Measurements from ENCODE around the gene NBPF26.
"Not testable (repeated sequence)": the region's sequence is repeated elsewhere in the genome, so short reads cannot be mapped to it uniquely, and the experiment has no call there.

The NBPF26 gene

GRCh38 chr1:120723715-120724402 lies at the start of gene NBPF26:
NBPF26 (plus strand) TSS chr1:120723945.
- not testable (repeated sequence) for FAIRE-seq

GRCh38 chr1:120680106-120680819 lies 43.5 kb upstream of the NBPF26 start:
- not testable (repeated sequence) for FAIRE-seq

- FAIRE-seq, result not testable (repeated sequence)
Observed at GRCh38 chr1:120680938-120681337, 42.8 kb upstream of the NBPF26 start.

- not testable (repeated sequence) for FAIRE-seq
Observed at GRCh38 chr1:120684397-120684796, 39.3 kb upstream of the NBPF26 start.

- not testable (repeated sequence) for FAIRE-seq
Observed at GRCh38 chr1:120685622-120686021, 38.1 kb upstream of the NBPF26 start.

GRCh38 chr1:120687250-120687649 lies 36.5 kb upstream of the NBPF26 start:
- FAIRE-seq, result not testable (repeated sequence)

- not testable (repeated sequence) for FAIRE-seq
Observed at GRCh38 chr1:120700807-120701562, 22.8 kb upstream of the NBPF26 start.

GRCh38 chr1:120723358-120723714 lies 409 bp upstream of the NBPF26 start:
- not testable (repeated sequence) for FAIRE-seq

GRCh38 chr1:120724507-120724906 lies 762 bp downstream of the NBPF26 start:
- FAIRE-seq, result not testable (repeated sequence)

- not testable (repeated sequence) for FAIRE-seq
Observed at GRCh38 chr1:120728811-120729210, 5.1 kb downstream of the NBPF26 start.

GRCh38 chr1:120769090-120769489 lies 45.3 kb downstream of the NBPF26 start:
- not testable (repeated sequence) for FAIRE-seq

GRCh38 chr1:120805452-120805851 lies 81.7 kb downstream of the NBPF26 start:
- not testable (repeated sequence) for FAIRE-seq

GRCh38 chr1:120811822-120812221 lies 88.1 kb downstream of the NBPF26 start:
- not testable (repeated sequence) for FAIRE-seq

- FAIRE-seq, result not testable (repeated sequence)
Observed at GRCh38 chr1:120825051-120825450, 101.3 kb downstream of the NBPF26 start.

- not testable (repeated sequence) for FAIRE-seq
Observed at GRCh38 chr1:120826623-120827022, 102.9 kb downstream of the NBPF26 start.

GRCh38 chr1:120844186-120844944 lies 120.6 kb downstream of the NBPF26 start:
- FAIRE-seq, result not testable (repeated sequence)

- FAIRE-seq, result not testable (repeated sequence)
Observed at GRCh38 chr1:120844945-120845330, 121.2 kb downstream of the NBPF26 start.

GRCh38 chr1:120849400-120850286 lies 125.9 kb downstream of the NBPF26 start:
- FAIRE-seq, result not testable (repeated sequence)

GRCh38 chr1:120850287-120850536 lies 126.5 kb downstream of the NBPF26 start:
- FAIRE-seq, result not testable (repeated sequence)

- FAIRE-seq, result not testable (repeated sequence)
Observed at GRCh38 chr1:120850537-120851421, 127.0 kb downstream of the NBPF26 start.

- not testable (repeated sequence) for FAIRE-seq
Observed at GRCh38 chr1:120858144-120858543, 134.4 kb downstream of the NBPF26 start.
